Ramos (cell line): ENCODE results near the gene PPARA.

ENCODE experiments used
- in situ Hi-C: fragments of 300-500 bp; cut with MboI; formaldehyde crosslinking; loops from one replicate; pipeline ENCODE4 v1.14.3; 2022; ENCODE audit warnings: low sequenced_read_pairs; ENCODE audit not compliant: unreplicated experiment

PPARA gene

DNA sequence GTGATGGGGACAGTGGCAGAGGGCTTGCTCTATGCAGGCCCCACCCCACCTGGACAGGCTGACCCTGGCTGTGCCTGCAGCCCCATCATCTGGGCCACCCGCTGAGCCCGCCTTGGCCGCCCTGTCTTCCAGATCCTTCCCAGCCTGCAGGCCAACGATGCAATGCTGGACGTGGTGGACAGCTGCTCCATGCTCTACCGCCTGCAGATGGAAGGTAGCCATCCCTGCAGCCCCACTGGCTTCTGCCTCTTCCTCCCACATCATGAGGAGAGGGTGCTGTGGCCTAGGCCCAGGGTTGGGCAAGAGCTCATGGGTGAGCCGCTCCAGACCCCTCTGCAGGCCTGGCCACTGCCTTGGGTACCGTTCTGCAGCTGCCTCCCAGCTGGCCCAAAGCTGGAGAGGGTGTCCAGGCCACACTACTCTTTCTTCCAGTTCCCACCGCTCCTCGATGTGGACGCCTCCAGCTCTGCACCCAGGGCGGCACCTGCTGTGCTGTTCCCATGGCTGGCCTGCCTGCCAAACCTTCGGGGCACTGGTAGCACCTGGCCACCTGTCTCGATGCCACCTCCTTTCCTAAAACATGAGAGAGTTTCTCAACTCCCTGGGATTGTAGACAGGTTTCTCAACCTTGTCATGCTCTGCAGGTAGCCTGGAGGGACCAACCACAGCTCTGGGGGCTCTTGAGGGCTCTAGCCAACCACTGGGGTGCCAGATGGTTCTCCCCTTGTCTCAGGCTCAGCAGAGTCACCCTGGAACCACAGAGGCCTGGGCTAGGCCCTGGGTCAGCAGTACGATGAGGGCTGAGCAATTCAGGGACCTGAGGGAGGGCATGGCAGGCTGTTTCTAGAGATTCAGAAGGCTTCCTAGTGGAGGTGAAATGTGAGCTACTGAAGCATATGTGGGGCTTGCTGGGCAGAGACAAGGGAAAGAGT is 136.9 kb downstream of the PPARA start:
- in situ Hi-C loops = no loop called here

- in situ Hi-C loops = no loop called here
Observed at GRCh38 chr22:46287873-46288751, 137.8 kb downstream of the PPARA start.

DNA sequence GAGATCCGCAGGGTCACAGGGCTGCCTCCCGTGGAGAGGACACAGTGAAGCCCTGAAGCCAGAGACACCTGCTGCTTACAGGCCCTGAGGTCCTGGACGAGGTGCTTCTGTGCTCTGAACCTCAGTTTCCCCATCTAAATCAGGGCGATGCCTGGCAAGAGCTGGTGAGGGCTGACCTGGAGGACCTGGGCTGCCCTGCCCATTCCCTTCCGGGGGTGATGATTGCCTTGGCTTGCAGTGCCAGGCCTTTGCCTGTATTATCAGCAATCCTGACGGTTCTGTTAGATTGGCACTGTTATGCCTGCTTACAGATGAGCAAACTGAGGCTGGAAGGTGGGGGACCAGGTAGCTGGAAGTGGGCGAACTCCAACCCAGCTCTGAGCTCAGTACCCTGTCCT is 138.5 kb downstream of the PPARA start:
- in situ Hi-C loops = no loop called here

GRCh38 chr22:46289244-46289891 is 139.0 kb downstream of the PPARA start:
- in situ Hi-C loops = no loop called here

GRCh38 chr22:46290121-46290842 is 140.0 kb downstream of the PPARA start:
- in situ Hi-C loops = no loop called here

- in situ Hi-C loops = no loop called here
Observed at GRCh38 chr22:46290843-46291785, 140.8 kb downstream of the PPARA start.

DNA sequence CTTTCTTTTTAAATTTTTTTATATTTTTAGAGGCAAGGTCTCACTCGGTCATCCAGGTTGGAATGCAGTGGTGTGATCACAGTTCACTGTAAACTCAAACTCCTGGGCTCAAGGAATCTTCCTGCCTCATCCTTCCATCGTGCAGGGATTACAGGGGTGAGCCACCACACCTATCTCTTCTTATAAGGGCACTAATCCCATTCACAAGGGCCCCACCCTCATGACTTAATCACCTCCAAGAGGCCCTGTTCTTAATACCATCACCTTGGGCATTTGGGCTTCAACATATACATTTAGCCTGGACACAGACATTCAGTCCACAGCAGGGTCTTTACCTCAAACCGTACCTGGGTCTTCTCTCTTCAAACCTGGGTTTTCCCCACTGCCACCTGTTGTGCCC is 141.8 kb downstream of the PPARA start:
- in situ Hi-C loops = no loop called here

DNA sequence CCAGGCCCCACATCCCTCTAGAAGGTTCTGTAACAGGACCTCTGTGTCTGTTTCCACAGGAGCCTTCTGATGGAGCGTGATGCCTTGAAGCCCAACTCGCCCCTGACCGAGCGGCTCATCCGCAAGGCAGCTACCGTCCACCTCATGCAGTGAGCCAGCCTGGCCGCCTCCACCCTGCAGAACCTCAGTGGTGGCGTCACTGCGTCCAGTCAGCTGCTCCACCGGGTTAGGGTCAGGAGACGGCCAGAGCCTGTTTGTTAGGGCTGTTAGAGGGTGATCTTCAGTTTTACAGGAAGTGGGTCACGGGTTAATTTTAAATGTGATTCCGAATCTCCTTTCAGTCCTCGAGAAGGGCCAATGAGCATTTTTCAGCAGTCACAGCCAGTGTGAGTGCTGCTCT is 142.4 kb downstream of the PPARA start:
- in situ Hi-C loops = no loop called here
